ENCODE results near the gene CACNA1C.

CACNA1C gene

DNA sequence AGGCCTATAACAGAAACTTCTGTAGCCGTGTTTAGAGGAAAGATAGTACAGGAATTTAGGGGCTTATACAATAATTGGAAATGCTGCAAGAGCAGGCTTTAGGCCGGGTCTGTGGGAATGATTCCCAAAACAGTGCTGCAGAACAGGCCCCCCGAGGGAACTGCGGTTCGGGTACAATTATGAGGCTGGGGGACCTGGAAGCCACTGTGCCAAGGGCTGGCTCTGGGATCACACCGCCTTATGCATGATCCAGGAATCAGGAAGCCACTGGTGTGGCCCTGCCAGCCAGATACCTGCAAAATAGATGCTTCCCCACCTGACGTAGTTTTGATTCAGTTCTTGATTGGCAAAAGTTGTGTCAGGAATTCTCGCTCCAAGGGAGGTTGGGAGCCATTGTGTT, 55.4 kb downstream of the CACNA1C start:
- TF ChIP-seq GATA2 (IDR thresholded peaks at IDR 0.05; ENCODE audit: low read depth, low read length): no peak
- no peak for TF ChIP-seq GATA3 (IDR thresholded peaks at IDR 0.05; ENCODE audit: low read depth, low read length)

- TF ChIP-seq GATA3 (IDR thresholded peaks at IDR 0.05; ENCODE audit: low read depth, low read length): no peak
- TF ChIP-seq GATA2 (IDR thresholded peaks at IDR 0.05; ENCODE audit: low read depth, low read length): no peak
Observed at GRCh38 chr12:2108975-2109671, 56.3 kb downstream of the CACNA1C start.

- no peak for TF ChIP-seq GATA2 (IDR thresholded peaks at IDR 0.05; ENCODE audit: low read depth, low read length)
Observed at GRCh38 chr12:2110127-2110526, 57.3 kb downstream of the CACNA1C start.

DNA sequence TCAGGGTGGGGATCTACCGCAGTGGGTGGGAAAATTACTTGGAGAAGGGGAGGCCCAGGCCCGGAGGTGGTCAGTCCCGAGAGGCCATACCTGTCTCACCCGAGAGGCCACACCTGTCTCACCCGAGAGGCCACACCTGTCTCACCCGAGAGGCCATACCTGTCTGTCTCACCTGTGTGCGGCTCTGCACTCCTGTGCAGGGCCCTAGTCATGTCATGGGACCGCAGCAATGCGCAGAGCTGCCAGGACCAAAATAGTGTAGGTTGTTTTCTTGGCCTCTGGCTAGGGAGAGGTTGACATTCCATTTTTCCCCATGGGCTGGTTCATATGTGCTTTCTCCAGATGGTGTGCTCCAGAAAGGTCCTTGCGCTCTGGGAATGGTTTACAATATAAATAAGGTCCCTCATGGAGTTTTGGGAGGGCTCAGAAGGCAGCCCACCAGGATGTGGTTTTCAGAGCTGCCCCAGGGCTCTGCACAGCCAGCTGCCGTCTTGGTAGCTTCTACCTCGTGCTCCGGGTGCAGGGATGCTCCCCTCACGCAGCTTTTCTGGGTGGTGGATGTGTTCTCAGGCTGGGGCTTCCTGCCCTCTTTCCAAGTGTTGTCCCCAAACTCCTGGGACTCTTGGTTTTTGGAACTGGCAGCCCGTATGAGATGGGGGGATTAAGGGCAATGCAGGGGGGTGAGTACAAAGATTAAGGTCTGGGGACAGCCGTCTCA, 58.2 kb downstream of the CACNA1C start:
- TF ChIP-seq GATA3 (IDR thresholded peaks at IDR 0.05; ENCODE audit: low read depth, low read length): no peak

GRCh38 chr12:2111826-2112225, 59.0 kb downstream of the CACNA1C start:
- TF ChIP-seq GATA3 (IDR thresholded peaks at IDR 0.05; ENCODE audit: low read depth, low read length): no peak
- TF ChIP-seq GATA2 (IDR thresholded peaks at IDR 0.05; ENCODE audit: low read depth, low read length): no peak

DNA sequence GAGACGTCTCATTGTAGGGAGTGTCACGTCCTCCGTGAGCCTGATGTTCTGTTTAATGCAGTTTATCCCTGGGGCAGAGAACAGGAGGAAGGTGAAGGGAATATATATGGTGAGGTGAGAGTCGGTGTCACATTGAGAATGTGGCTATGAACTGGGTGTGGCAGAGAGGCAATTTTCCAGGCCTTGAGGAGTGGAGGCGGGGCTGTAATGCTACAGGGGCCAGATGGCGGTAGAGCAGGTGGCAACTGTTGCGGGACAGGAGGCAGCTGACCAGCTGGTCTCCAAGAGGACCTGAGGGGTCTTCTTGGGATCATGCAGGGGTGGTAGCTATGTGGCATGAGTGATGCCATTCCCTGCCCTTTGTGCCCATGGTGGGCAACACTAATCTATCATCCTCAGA, 59.6 kb downstream of the CACNA1C start:
- TF ChIP-seq GATA3 (IDR thresholded peaks at IDR 0.05; ENCODE audit: low read depth, low read length): no peak
- TF ChIP-seq GATA2 (IDR thresholded peaks at IDR 0.05; ENCODE audit: low read depth, low read length): no peak

- TF ChIP-seq GATA3 (IDR thresholded peaks at IDR 0.05; ENCODE audit: low read depth, low read length): no peak
- no peak for TF ChIP-seq GATA2 (IDR thresholded peaks at IDR 0.05; ENCODE audit: low read depth, low read length)
Observed at GRCh38 chr12:2113119-2113912, 60.5 kb downstream of the CACNA1C start.

- no peak for TF ChIP-seq GATA2 (IDR thresholded peaks at IDR 0.05; ENCODE audit: low read depth, low read length)
- TF ChIP-seq GATA3 (IDR thresholded peaks at IDR 0.05; ENCODE audit: low read depth, low read length): no peak
Observed at GRCh38 chr12:2114071-2114470, 61.3 kb downstream of the CACNA1C start.

DNA sequence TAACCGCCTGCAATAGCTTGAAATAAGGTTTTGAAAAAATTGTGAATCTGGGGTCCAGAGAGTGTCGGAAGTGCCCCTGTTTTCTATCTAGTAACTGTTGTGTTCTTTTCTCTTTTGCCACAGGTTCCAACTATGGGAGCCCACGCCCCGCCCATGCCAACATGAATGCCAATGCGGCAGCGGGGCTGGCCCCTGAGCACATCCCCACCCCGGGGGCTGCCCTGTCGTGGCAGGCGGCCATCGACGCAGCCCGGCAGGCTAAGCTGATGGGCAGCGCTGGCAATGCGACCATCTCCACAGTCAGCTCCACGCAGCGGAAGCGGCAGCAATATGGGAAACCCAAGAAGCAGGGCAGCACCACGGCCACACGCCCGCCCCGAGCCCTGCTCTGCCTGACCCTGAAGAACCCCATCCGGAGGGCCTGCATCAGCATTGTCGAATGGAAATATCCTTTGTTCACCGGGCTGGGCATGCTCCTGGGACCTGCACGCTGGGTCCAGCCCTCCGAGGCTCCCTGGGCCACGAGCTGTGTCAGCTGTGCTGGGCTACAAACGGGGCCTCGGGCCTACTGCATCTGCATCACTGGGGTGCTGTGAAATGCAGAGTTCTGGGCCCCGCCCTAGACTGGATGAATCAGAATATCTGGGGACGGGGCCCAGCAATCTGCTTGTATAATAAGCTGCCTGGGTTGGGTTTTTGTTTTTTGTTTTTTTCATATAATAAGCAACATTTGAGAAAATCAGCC, 62.5 kb downstream of the CACNA1C start:
- TF ChIP-seq GATA2 (IDR thresholded peaks at IDR 0.05; ENCODE audit: low read depth, low read length) (no peak), GATA3 (IDR thresholded peaks at IDR 0.05; ENCODE audit: low read depth, low read length) (no peak)

GRCh38 chr12:2117541-2117940, 64.8 kb downstream of the CACNA1C start:
- TF ChIP-seq GATA3 (IDR thresholded peaks at IDR 0.05; ENCODE audit: low read depth, low read length): no peak
- TF ChIP-seq GATA2 (IDR thresholded peaks at IDR 0.05; ENCODE audit: low read depth, low read length): no peak

- no peak for TF ChIP-seq GATA3 (IDR thresholded peaks at IDR 0.05; ENCODE audit: low read depth, low read length)
- TF ChIP-seq GATA2 (IDR thresholded peaks at IDR 0.05; ENCODE audit: low read depth, low read length): no peak
Observed at GRCh38 chr12:2118061-2118460, 65.3 kb downstream of the CACNA1C start.

DNA sequence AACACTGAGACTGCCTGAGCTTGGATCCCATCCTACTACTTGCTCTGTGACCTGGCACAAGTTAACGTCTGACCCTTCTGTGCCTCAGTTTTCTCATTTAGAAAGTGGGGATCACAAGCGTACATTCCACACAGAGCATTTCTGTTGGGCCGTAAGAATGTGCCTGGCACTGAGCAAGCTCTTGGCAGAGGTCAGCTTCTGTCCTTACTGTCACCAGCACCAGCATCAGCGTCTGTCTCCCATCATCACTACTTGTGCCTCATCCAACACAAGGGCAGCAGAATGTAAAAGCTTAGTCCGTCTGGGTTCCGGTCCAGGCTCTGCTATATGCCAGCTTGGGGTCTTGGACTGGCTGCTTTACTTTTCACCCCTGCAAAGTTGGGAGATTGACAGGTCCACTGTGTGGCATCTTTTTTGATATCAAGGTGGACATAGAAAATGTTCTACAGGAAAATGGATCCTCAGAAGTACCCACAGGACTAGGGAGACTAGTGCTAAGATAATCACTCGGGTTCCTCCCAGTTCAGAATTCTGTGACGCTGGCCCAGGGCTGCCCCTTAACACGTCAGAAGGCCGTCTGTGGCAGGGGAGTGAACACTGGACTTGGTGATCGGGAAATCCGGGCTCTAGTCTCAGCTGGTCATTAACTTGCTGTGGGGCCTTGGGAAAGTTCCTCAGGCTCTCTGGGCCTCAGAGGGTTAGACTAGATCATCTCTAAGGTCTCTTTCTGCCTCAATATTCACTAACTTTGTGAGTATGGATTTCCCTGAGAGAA, 65.9 kb downstream of the CACNA1C start:
- TF ChIP-seq GATA2 (IDR thresholded peaks at IDR 0.05; ENCODE audit: low read depth, low read length) (no peak), GATA3 (IDR thresholded peaks at IDR 0.05; ENCODE audit: low read depth, low read length) (no peak)

DNA sequence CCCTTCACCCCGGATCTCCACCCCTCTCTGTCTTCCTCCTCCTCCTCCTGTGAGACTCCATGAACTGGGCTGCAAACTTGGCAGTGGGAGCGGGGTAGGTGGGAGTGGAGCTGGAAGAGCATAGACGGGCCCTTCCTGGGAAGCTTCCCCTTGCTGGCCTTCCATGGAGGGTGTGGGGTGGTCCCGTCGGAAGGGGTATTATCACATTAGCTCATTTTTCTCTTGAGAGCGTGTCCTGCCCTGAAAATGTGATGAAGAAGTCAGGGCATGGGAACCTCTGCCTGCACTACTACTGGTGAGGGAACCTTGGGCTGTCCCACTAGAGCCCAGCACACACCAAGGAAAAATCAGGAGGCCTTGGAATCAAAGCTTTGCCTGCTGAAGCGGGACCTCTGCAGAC, 66.5 kb downstream of the CACNA1C start:
- no peak for TF ChIP-seq GATA3 (IDR thresholded peaks at IDR 0.05; ENCODE audit: low read depth, low read length)
- no peak for TF ChIP-seq GATA2 (IDR thresholded peaks at IDR 0.05; ENCODE audit: low read depth, low read length)
